GM19238 (cell line): ENCODE data around the gene NUBP2.

Experiments
- DNase-seq: peaks from one replicate; pipeline ENCODE4 v3.0.0; 2011; ENCODE audit warnings: low spot score; ENCODE audit not compliant: insufficient read length

The NUBP2 gene

GRCh38 chr16:1782408-1783264, at the start of gene NUBP2, which contains the start of gene SPSB3:
TSS of gene NUBP2 (plus strand) at chr16:1782960. CDS start at chr16:1783021, 61 bp downstream.
TSS of gene SPSB3 (minus strand) at chr16:1782571. CDS start at chr16:1781483, 1,088 bp downstream.
- DNase-seq: peak; percentile 100

GRCh38 chr16:1734123-1734522, 48.6 kb upstream of the NUBP2 start:
- DNase-seq: no peak

DNA sequence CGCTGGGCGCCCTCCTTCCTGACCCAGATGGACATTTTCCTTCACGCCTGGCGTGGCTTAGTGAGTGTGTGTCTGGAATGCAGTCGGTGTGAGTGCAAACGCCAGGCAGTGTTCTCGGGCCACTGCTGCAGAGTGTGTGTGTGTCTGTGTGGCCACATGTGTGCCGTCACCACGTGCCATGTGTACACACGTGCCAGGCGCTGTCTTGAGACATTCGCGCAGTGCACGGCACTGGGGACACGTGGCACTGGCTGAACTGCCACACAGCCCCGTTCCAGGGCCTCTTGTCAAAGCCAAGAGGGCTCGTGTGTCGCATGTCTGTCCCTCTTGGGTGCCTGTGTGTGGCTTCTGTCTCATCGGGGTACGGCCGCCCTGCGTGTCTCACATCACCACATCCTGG, 47.9 kb upstream of the NUBP2 start:
- no peak for DNase-seq

- no peak for DNase-seq
Observed at GRCh38 chr16:1740234-1740633, 42.5 kb upstream of the NUBP2 start.

DNA sequence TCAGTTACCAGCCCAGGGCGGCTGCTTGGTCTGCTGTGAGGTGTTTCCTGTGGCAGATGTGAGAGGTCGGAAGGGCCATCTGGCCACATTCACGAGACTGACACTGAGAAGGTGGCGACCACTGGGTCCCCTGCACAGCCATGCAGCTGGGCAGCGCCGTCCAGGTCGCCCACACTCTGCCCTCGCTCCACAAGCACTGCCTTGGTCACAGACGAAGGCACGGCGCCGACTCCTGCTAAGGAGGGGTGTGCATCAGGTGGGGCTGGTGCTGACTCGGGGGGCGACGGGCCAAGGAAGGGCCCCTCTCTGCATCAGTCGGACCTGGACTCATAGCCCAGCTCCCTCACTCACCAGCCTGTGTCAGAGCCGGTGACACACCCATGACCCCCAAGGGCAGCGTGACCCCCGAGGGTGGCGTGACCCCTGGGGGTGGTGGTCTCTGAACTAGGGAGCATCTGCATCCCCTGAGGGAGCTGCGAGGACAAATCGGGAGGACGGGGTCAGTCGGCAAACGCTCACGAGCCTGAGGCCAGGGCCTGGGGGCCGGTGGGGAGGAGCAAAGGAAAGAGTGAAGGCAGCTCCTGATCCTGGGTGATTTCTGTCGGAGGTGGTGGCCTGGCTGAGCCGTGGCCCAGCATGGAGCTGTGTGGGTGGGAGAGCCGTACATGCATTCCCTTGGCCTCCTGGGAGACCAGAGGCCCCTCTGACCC, 41.8 kb upstream of the NUBP2 start:
- no peak for DNase-seq

GRCh38 chr16:1741553-1742165, 41.1 kb upstream of the NUBP2 start:
- no peak for DNase-seq

GRCh38 chr16:1743376-1744337, 39.1 kb upstream of the NUBP2 start:
- DNase-seq: no peak

DNA sequence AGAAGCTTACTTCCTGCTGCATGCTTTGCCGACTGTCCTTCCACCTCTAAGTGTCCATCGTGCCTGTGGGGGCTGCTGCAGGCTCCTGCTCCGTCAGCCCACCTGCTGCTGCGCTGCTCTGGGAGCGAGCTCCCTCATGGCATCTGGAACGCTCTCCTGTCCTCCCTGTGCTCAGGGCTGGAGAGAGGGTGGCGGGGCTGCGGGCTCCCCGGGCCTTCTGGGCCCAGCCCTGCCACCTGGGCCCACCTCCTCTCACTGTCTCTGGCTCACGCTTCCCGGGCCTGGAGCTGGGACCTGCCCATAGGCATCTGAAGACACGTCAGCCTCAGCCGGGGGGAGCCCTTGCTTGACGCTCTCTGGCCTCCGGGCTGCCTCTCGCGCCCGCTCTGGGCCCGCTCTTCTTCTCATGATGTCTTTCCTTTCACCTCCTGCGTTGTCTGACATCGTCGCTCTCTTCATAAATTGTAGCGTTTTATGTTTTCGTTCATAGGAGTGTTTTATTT, 38.4 kb upstream of the NUBP2 start:
- DNase-seq: no peak

- no peak for DNase-seq
Observed at GRCh38 chr16:1745181-1745899, 37.4 kb upstream of the NUBP2 start.

DNA sequence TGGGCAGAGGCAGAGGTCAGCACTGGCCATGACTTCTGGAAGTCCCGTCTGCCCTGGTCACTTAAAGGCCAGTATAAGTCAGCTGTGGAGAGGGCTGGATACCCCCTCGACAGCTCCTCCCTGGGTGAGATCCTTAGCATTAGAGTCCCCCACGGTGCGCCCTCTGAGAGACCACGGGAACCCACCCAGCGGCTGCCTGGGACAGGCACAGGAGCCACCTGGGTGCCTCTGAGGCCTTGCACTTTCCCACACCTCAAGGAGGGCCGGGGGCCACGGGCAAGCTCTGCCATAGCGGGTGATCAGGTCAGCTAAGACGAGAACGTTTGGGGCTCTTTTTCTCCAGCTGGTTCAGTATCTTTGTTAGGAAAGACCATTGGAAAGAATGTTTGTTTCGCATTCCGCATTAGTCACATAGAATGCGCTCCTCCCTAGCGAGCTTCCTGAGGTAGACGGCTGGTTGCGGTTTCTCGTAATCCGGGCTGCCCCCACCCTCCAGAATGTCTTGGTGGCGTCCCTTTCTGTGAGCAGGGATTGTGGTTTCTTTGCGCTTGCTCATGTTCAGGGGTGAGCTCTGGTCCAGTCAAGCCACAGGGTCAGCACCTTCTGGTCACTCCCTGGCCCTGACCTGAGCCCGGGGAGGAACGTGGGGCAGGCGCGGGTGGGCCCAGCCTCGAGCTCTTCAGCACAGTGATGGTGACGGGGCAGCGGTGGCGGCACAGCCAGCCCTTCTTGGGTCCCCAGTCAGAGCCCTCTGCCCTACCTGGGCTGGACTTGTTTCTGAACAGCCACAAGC, 36.7 kb upstream of the NUBP2 start:
- no peak for DNase-seq

- no peak for DNase-seq
Observed at GRCh38 chr16:1746693-1747195, 36.0 kb upstream of the NUBP2 start.

GRCh38 chr16:1747934-1748333, 34.8 kb upstream of the NUBP2 start:
- DNase-seq: no peak

DNA sequence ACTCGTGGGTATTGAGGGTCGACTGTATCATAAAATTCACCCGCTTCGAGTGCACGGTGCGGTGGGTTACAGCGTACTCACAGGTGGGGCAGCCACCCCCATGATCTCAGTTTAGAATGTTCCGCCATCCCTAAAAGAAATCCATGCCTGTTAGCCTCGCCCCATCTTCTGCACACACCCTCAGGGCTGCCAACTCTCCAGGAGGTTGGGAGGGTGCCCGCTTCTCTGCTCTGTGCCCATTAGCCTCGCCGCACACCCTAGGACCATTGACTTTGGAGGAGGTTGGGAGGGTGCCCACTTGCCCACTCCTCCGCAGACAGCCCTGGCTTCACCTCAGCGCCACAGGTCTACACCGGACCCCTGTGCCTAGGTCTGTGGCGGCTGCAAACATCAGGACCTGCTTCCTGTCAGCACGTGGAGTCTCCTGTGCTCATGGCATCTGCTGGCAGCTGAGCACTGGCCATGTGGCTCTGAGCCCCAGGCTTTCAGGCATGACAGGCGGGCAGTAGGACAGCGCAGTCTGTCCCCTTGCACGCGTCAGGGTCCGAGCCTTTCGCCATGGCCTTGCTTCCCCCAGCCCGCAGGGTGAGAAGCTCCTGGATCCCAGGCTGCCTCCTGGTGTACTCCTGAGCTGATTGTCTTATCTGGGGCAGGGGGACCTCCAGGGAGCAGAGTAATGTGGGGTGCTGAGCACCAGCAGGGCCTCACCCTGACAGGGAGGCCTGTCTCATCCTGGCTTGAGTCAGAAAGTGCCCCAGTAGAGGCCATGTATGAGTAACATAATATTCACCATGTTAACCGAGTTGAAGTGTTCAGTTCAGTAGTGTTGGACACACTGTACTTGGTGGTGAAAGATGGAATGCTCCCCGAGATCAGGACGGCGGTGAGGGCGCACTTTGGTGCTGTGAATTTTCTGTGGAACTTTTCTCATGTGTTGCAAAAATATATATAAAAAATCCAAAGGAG, 33.3 kb upstream of the NUBP2 start:
- DNase-seq: no peak

DNA sequence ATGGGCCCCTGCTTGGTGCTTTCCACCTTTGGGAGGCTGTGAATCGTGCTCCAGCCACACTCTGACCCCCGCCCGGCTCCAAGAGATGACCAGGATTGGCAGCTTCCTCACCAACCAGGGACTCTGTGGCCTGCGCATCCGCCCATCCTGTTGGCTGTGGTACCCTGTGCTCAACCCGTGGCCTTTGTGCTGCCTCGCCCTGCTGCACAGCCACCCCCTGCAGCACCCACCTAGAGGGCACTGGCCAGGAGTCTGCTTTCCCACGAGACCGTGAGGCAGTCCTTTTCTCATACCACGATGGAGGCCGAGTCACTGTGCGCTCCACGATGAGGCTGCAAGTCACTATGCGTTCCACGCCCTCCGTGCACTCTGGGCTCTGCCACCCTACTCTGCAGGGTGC, 30.8 kb upstream of the NUBP2 start:
- DNase-seq: no peak

GRCh38 chr16:1752853-1753252, 29.9 kb upstream of the NUBP2 start:
- no peak for DNase-seq

DNA sequence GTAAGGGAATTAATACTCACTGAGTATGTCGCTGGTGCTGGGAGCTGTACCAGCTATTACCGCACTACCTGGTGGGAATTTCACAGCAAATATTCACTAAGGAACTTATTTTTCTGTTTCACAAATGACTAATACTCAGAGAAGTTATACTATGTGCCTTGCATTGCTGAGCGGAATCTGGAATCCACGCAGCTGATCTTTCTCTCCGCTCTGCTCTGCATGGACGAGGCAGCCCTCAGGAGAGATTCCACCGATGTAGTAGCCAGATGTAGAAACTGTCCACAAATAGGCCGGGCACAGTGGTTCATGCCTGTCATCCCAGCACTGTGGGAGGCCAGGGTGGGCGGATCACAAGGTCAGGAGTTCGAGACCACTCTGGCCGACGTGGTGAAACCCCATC, 28.6 kb upstream of the NUBP2 start:
- DNase-seq: no peak

DNA sequence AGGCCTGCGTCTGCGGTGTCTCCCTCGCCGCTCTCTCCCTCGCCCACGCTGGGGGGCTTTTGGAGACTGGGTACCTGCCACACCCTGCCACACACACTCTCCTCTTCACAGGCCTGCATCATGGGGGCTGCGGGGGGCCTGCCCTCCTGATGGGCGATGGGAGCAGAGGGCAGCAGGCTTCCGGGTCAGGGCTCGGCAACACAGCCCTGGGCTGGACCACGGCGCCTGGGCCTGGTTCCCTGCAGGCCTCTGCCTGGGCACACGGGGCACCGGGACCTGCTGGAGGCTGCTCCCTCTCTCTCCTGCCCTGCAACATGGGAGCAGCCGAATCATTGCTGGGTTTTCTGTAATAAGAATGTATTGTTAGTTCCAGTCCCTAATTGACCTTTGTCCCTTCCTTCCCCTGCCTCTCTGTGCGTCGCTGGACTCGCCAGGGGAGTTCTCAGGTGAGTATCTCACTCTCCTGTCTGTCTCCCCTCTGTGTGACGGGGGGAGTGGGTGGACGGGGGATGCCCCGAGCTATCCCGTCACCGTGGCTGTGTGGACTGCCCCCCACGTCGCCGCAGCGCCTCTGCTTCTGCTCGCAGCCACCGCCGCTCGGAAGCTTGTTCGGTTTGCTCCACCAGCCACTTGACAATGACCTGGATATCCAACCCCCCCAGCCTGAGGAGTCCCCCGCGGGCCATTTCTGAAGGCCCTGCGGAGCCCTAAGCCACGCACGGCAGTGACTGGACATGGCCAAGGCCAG, 24.9 kb upstream of the NUBP2 start:
- DNase-seq: no peak
